ENCODE data around the gene ZNF827. TPM values are rescaled to one million over a fixed set of nuclear protein-coding genes. Genes with fewer than 3 reads are reported as not detected.

Gene ZNF827
- total and polyA plus RNA-seq, 8 donors, result 3.8 to 13.8 (median 5.1) TPM

GRCh38 chr4:145861336-145862318 is 77.0 kb downstream of the ZNF827 start:
- H3K4me1 ChIP-seq, result peaks cover 0 to 7% (median 0%) of the 10 kb centered on the region in 3 donors
- peak overlapping the region in 2 of 4 donors; percentile 17 to 41 for H3K27ac ChIP-seq
- H3K36me3 ChIP-seq, result no peaks in the 10 kb centered on the region
- H3K9me3 ChIP-seq, result no peaks in the 10 kb centered on the region
- ATAC-seq (peak; percentile 75 to 97 (median 90)), FAIRE-seq (no peak), DNase-seq (peak in 4 of 6 donors; percentile 19 to 50 (median 39))
- H3K27me3 ChIP-seq, result no peaks in the 10 kb centered on the region
- TF ChIP-seq, protein P1, sequence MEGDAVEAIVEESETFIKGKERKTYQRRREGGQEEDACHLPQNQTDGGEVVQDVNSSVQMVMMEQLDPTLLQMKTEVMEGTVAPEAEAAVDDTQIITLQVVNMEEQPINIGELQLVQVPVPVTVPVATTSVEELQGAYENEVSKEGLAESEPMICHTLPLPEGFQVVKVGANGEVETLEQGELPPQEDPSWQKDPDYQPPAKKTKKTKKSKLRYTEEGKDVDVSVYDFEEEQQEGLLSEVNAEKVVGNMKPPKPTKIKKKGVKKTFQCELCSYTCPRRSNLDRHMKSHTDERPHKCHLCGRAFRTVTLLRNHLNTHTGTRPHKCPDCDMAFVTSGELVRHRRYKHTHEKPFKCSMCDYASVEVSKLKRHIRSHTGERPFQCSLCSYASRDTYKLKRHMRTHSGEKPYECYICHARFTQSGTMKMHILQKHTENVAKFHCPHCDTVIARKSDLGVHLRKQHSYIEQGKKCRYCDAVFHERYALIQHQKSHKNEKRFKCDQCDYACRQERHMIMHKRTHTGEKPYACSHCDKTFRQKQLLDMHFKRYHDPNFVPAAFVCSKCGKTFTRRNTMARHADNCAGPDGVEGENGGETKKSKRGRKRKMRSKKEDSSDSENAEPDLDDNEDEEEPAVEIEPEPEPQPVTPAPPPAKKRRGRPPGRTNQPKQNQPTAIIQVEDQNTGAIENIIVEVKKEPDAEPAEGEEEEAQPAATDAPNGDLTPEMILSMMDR (IDR thresholded peaks at IDR 0.05), result no peak
- intact Hi-C loops (cut with DNase I), result no loop called here
- H3K4me3 ChIP-seq, result no peak overlapping the region
- WGBS, 2 donors, result 61 to 67% methylated on average over 16 of the region's 16 CpGs

- no peak for FAIRE-seq
- no peak for ATAC-seq
- Histone ChIP-seq H3K4me1 (peaks cover 0 to 7% (median 0%) of the 10 kb centered on the region in 3 donors), H3K27ac (no peak overlapping the region), H3K36me3 (no peaks in the 10 kb centered on the region), H3K27me3 (no peaks in the 10 kb centered on the region), H3K4me3 (no peak overlapping the region), H3K9me3 (no peaks in the 10 kb centered on the region)
- no peak for DNase-seq
- TF ChIP-seq, protein P1 (IDR thresholded peaks at IDR 0.05), result no peak
- WGBS, 2 donors, result 96 to 98% methylated on average over 5 of the region's 5 CpGs
- intact Hi-C loops (cut with DNase I), result no loop called here
Measured at GRCh38 chr4:145860897-145861296, 77.7 kb downstream of the ZNF827 start.

GRCh38 chr4:145860446-145860845 is 78.2 kb downstream of the ZNF827 start:
- FAIRE-seq (no peak), DNase-seq (no peak), ATAC-seq (no peak)
- WGBS, 2 donors, result 69 to 70% methylated on average over 5 of the region's 5 CpGs
- no peaks in the 10 kb centered on the region for H3K36me3 ChIP-seq
- no peaks in the 10 kb centered on the region for H3K27me3 ChIP-seq
- no peak overlapping the region for H3K4me3 ChIP-seq
- H3K4me1 ChIP-seq, result peaks cover 0 to 7% (median 0%) of the 10 kb centered on the region in 3 donors
- TF ChIP-seq, protein P1 (IDR thresholded peaks at IDR 0.05), result no peak
- intact Hi-C loops (cut with DNase I), result no loop called here
- no peak overlapping the region for H3K27ac ChIP-seq
- no peaks in the 10 kb centered on the region for H3K9me3 ChIP-seq

DNA sequence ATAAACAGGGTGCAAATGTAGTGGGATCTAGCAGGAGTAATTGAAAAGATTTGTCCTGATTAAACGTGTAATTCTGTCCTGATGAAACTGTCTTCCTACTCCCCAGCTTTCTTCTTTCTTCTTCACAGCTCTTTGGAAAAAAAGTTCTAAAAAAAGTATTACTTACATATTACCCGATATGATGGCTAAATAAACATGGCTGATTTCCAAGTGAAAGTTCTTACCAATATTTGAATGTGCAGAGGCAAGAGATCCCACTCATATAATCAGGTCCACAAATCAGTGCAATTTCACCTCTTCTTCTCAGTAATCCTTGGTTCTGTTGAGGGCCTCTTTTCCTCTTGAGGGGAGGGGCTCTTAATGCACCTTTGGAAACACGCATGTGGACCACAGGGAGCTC is 78.7 kb downstream of the ZNF827 start:
- 54 to 63% methylated on average over 3 of the region's 3 CpGs for WGBS, 2 donors
- no peak overlapping the region for H3K27ac ChIP-seq
- TF ChIP-seq, protein P1 (IDR thresholded peaks at IDR 0.05), result no peak
- intact Hi-C loops (cut with DNase I), result no loop called here
- peaks cover 0 to 7% (median 0%) of the 10 kb centered on the region in 3 donors for H3K4me1 ChIP-seq
- DNase-seq (no peak), FAIRE-seq (no peak), ATAC-seq (no peak)
- no peak overlapping the region for H3K4me3 ChIP-seq
- H3K9me3 ChIP-seq, result no peaks in the 10 kb centered on the region
- H3K36me3 ChIP-seq, result no peaks in the 10 kb centered on the region
- H3K27me3 ChIP-seq, result no peaks in the 10 kb centered on the region

DNA sequence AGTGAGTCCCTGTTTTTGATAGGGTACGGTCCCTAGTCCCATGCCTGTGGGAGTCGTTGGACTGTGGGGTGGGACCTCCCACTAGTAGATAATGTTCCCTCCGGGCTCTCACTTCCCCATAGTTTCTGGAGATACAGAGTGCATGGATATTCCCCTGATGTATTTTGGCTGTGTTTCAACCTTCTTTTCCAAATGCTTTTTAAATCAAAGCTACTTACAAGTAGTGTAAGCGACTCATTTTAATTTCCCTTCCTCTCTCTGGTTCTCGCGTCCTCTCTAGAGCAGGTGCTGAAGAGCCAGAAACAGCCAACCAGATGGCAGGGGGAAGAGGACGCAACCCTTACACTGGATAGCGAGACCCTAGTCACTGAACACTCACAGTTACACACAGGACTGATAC is 79.2 kb downstream of the ZNF827 start:
- peaks cover 0 to 7% (median 0%) of the 10 kb centered on the region in 3 donors for H3K4me1 ChIP-seq
- TF ChIP-seq, protein P1 (IDR thresholded peaks at IDR 0.05), result no peak
- no peaks in the 10 kb centered on the region for H3K27me3 ChIP-seq
- no peaks in the 10 kb centered on the region for H3K9me3 ChIP-seq
- 87 to 89% methylated on average over 8 of the region's 8 CpGs for WGBS, 2 donors
- H3K36me3 ChIP-seq, result no peaks in the 10 kb centered on the region
- intact Hi-C loops (cut with DNase I), result no loop called here
- ATAC-seq, result no peak
- DNase-seq, result no peak
- H3K4me3 ChIP-seq, result no peak overlapping the region
- no peak for FAIRE-seq
- no peak overlapping the region for H3K27ac ChIP-seq
